Measurements from ENCODE around the gene CENPB. TPM values are rescaled to one million over a fixed set of nuclear protein-coding genes. Genes with fewer than 3 reads are reported as not detected.

CENPB gene
- total RNA-seq, 1 experiment from 2014 or later = 108 TPM

DNA sequence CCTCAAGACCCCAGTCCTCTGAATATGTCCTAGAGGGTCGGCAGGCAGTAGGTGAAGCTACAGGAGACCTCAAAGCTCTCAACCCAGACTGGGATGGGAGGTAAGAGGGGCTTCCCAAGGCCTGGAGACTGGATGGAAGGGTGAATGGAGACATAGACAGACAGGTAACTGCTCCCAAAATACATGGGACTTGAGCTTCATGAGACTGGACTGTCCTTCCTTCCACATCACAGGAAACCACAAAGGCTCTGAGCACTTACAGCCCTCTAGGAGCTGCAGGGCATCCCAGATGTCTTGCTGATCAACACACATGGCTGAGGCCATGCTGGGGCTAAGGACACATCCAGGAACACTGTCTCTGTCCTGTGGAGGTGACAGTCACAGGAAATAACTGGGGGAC lies 42.5 kb downstream of the CENPB start:
- POLR2A ChIA-PET (ENCODE audit: low non-redundant PET) = no interaction called here
- no peaks in the 10 kb centered on the region for H3K4me1 ChIP-seq (ENCODE audit: insufficient read depth, low read length, poor library complexity, severe bottlenecking)
- H3K27me3 ChIP-seq (replicated peaks; ENCODE audit: insufficient read depth, low read depth, low read length, poor library complexity) = no peaks in the 10 kb centered on the region
- BruUV-seq (replicated peaks) = no TSS peak
- intact Hi-C loops (cut with micrococcal nuclease; ENCODE audit: unreplicated experiment) = no loop called here
- no peak overlapping the region for H3K4me3 ChIP-seq (ENCODE audit: low read depth, low read length, poor library complexity, severe bottlenecking)
- H3K36me3 ChIP-seq (ENCODE audit: insufficient read depth, low read length, poor library complexity, severe bottlenecking) = no peaks in the 10 kb centered on the region
- DNase-seq (ENCODE audit: low spot score) = no peak
- no peak overlapping the region for H3K27ac ChIP-seq (ENCODE audit: low read depth, low read length, poor library complexity, severe bottlenecking)
- CTCF ChIA-PET = interaction anchor here (0.5 to 1.1 kb wide), 2 partner anchors 47 to 80 kb away, joined by 4 to 10 read pairs; no protein-coding TSS in a partner anchor
- no peaks in the 10 kb centered on the region for H3K9me3 ChIP-seq (ENCODE audit: low read depth, low read length, poor library complexity, severe bottlenecking)
- no peak for TF ChIP-seq EZH2 (IDR thresholded peaks at IDR 0.05; ENCODE audit: borderline replicate concordance, low read depth, low read length, poor library complexity, severe bottlenecking)
- TF ChIP-seq, protein P1, sequence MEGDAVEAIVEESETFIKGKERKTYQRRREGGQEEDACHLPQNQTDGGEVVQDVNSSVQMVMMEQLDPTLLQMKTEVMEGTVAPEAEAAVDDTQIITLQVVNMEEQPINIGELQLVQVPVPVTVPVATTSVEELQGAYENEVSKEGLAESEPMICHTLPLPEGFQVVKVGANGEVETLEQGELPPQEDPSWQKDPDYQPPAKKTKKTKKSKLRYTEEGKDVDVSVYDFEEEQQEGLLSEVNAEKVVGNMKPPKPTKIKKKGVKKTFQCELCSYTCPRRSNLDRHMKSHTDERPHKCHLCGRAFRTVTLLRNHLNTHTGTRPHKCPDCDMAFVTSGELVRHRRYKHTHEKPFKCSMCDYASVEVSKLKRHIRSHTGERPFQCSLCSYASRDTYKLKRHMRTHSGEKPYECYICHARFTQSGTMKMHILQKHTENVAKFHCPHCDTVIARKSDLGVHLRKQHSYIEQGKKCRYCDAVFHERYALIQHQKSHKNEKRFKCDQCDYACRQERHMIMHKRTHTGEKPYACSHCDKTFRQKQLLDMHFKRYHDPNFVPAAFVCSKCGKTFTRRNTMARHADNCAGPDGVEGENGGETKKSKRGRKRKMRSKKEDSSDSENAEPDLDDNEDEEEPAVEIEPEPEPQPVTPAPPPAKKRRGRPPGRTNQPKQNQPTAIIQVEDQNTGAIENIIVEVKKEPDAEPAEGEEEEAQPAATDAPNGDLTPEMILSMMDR (conservative IDR thresholded peaks at IDR 0.05; ENCODE audit: low read depth, low read length) = no peak

DNA sequence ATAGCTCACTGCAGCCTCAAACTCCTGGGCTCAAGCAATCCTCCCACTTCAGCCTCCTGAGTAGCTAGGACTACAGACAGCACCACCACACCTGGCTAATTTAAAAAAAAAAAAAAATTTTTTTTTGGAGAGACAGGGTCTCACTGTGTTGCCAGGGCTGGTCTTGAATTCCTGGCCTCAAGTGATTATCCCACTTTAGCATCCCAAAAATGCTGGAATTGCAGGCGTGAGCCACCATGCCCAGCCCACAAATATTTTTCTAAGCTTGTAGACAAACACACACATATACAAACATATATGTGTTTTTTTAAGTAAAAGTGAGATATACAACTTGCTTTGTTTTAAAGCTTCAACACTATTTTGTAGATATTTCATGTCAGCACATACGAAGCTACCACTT lies 43.3 kb downstream of the CENPB start:
- ChIA-PET POLR2A (ENCODE audit: low non-redundant PET) (interaction anchor here (0.6 kb wide), 1 partner anchor 14 kb away, joined by 4 read pairs; no protein-coding TSS in a partner anchor), CTCF (interaction anchor here (0.7 kb wide), 2 partner anchors 10 to 476 kb away, joined by 3 to 4 read pairs; no protein-coding TSS in a partner anchor)
- TF ChIP-seq, protein P1 (conservative IDR thresholded peaks at IDR 0.05; ENCODE audit: low read depth, low read length) = no peak
- TF ChIP-seq EZH2 (IDR thresholded peaks at IDR 0.05; ENCODE audit: borderline replicate concordance, low read depth, low read length, poor library complexity, severe bottlenecking) = no peak
- DNase-seq (ENCODE audit: low spot score) = no peak
- Histone ChIP-seq H3K36me3 (ENCODE audit: insufficient read depth, low read length, poor library complexity, severe bottlenecking) (no peaks in the 10 kb centered on the region), H3K4me1 (ENCODE audit: insufficient read depth, low read length, poor library complexity, severe bottlenecking) (no peaks in the 10 kb centered on the region), H3K27ac (ENCODE audit: low read depth, low read length, poor library complexity, severe bottlenecking) (no peak overlapping the region), H3K9me3 (ENCODE audit: low read depth, low read length, poor library complexity, severe bottlenecking) (no peaks in the 10 kb centered on the region), H3K4me3 (ENCODE audit: low read depth, low read length, poor library complexity, severe bottlenecking) (no peak overlapping the region), H3K27me3 (replicated peaks; ENCODE audit: insufficient read depth, low read depth, low read length, poor library complexity) (no peaks in the 10 kb centered on the region)
- no TSS peak for BruUV-seq (replicated peaks)
- intact Hi-C loops (cut with micrococcal nuclease; ENCODE audit: unreplicated experiment) = no loop called here

DNA sequence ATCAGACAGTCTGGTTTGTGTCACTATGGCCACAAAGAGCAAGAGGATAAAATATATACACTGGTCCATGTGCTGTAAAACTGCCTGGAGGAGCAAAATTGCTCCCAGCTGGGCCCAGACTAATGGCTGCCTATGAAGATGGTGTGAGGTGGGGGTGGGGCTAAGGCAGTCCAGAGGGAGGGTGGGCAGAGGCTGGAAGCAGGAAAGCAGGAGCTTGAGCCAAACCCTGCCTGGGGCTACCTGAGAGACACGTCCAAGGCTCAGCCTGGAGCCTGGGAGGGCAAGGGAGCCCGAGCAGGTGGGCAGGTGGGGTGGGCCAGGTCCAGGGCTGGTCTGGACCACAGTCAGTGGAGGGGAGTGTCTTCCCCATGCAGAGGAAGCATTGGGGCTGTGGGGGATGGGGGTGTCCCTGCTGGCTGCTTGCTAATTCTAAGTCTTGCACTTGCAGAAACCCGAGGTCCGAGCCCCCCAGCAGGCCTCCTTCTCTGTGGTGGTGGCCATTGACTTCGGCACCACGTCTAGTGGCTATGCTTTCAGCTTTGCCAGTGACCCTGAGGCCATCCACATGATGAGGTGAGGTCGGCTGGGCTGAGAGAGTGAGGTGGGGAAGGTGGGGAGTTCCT lies 44.6 kb downstream of the CENPB start:
- CTCF ChIA-PET = interaction anchor here (0.7 to 1.1 kb wide), 2 partner anchors 11 to 45 kb away, joined by 3 to 6 read pairs; no protein-coding TSS in a partner anchor
- no TSS peak for BruUV-seq (replicated peaks)
- POLR2A ChIA-PET (ENCODE audit: low non-redundant PET) = no interaction called here
- intact Hi-C loops (cut with micrococcal nuclease; ENCODE audit: unreplicated experiment) = no loop called here
- H3K27me3 ChIP-seq (replicated peaks; ENCODE audit: insufficient read depth, low read depth, low read length, poor library complexity) = no peaks in the 10 kb centered on the region
- no peak overlapping the region for H3K27ac ChIP-seq (ENCODE audit: low read depth, low read length, poor library complexity, severe bottlenecking)
- H3K4me3 ChIP-seq (ENCODE audit: low read depth, low read length, poor library complexity, severe bottlenecking) = no peak overlapping the region
- no peak for DNase-seq (ENCODE audit: low spot score)
- no peaks in the 10 kb centered on the region for H3K9me3 ChIP-seq (ENCODE audit: low read depth, low read length, poor library complexity, severe bottlenecking)
- TF ChIP-seq, protein P1 (conservative IDR thresholded peaks at IDR 0.05; ENCODE audit: low read depth, low read length) = no peak
- no peak for TF ChIP-seq EZH2 (IDR thresholded peaks at IDR 0.05; ENCODE audit: borderline replicate concordance, low read depth, low read length, poor library complexity, severe bottlenecking)
- H3K4me1 ChIP-seq (ENCODE audit: insufficient read depth, low read length, poor library complexity, severe bottlenecking) = no peaks in the 10 kb centered on the region
- H3K36me3 ChIP-seq (ENCODE audit: insufficient read depth, low read length, poor library complexity, severe bottlenecking) = no peaks in the 10 kb centered on the region
